Activated T-helper 9 cell treated with anti-CD3 and anti-CD28 coated beads, Interleukin-2, amount 50 U/mL, for 16 hours (primary cell): ENCODE results near the gene CCDC9B.

Source experiments
- DNase-seq: peaks from one replicate; pipeline ENCODE4 v3.0.0-alpha.2; 2020; ENCODE audit warnings: low read depth

CCDC9B gene

DNA sequence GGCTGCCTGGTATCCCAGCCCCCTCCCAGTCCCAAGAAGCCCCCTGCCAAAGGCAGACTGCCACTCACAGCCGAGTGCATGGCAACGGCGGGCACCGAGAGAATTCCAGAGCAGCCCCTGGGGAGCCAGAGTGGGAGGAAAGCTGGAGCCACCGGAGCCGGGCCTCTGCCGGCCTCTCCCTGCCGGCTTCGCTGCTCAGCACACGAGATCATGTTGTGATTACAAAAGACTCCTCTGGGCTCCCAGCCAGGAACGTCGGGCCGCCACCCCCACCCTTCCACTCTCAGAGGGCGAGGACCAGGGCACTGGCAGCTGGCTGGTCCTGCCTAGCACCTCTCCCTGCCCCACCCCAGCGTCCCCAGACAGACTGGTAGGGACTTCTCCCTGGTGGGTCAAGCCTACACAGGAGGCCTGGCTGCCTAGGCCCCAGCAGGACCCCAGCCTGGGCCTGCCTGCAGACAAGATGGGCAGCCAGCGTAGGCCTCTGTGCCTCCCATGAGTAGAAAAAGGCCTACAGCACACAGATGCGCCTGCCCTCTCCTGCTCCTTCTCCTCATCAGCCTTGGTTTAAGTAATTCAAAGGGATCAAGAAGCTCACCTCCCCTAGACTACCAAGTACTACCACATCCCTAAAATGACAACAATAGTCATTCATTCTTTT, at the start of gene CCDC9B:
Gene CCDC9B, minus strand, starts transcription at position 200 of the 661 bp plus-strand sequence. Its CDS starts 120 bp downstream, at position 80.
- no peak for DNase-seq

DNA sequence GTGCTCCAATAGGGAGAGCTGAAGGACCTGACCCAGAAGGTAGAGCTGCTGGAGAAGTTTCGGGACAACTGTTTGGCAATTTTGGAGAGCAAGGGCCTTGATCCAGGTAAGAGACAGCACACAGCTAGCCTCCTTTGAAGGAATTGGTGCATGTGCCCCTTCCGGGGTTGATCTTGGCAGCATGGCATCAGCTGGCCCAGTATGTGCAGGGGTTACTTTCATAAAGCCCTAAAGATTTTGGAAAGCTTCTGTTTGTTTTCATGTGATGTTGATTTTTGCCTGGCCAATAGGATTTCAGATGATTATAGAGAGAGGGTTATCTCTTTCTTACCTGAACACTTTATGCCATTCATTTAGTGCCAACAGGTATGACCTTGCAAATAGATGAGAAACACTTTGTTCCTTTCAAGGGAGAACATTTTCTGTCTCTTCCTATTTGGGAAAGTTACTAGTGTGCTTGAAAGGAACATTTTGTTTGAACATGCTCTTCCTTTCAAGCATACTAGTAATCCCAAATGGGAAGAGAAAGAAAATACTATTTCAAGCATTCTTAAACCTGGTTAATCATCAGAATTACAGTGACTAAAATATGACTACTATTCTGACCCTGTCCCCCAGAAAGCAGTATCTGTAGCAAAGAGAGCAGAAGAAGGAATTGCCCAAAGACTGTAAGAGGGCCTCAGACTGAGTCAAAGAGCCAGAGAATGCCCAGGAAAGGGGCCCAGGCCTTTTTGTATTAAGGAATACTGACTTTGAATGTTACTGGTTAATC, 49.3 kb upstream of the CCDC9B start:
- no peak for DNase-seq

GRCh38 chr15:40388941-40389823, 48.4 kb upstream of the CCDC9B start:
- DNase-seq = no peak

DNA sequence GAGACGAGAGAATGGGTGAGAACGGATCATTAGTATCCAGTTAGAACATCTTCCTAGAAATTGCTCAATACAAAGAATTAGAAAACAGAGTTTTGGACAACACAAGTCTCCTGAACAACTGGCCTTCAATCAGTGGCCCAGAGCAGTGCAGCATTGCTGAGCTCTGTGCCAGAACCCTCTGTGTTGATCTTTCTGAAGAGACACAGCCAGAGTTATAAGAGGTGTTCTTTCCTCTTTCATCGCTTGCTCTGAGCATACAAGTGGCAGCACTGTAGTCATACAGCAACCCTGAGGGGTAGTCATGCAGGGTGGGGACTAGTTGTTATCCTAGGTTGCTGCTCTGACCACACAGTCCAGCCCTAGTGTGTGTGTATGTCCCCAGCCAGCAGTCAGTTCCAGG, 45.7 kb upstream of the CCDC9B start:
- no peak for DNase-seq

GRCh38 chr15:40382580-40383456, 42.1 kb upstream of the CCDC9B start, which contains the start of gene KNSTRN:
Gene KNSTRN, plus strand, starts transcription at chr15:40382721. Its CDS starts 115 bp downstream, at chr15:40382836.
- peak; percentile 85 for DNase-seq

GRCh38 chr15:40381818-40382529, 41.2 kb upstream of the CCDC9B start:
- DNase-seq = no peak

DNA sequence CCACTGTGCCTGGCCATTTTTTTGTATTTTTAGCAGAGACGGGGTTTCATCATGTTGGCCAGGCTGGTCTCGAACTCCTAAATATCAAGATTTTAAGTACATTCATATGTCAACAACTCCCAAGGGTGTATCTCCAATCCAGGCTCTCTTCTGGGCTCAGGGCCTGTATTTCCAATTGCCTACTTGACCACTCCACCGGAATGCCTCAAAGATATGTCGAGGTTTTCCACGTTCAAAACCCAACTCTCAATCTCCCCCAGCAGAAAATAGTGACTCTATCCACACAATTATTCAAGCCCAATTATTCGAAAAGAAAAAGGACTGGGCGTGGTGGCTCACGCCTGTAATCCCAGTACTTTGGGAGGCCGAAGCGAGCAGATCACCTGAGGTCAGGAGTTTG, 39.9 kb upstream of the CCDC9B start:
- no peak for DNase-seq

DNA sequence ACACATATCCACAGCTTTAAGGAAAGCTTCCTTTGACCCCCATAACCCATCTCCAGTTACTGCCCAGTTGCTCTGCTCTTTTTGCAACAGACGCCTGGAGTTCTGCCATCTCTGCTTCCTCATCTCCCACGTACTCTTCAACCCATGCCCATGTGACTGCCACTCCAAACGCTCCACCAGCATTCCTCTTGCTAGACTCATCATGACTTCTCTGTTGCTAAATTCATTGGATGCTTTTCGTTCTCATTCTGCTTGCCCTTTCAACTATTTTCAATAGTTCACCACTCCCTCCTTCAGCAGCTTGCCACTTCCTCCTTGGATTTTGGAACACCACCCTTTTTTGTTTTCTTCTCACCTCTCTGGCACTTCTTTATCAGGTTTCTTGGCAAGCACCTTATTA, 39.1 kb upstream of the CCDC9B start:
- no peak for DNase-seq

DNA sequence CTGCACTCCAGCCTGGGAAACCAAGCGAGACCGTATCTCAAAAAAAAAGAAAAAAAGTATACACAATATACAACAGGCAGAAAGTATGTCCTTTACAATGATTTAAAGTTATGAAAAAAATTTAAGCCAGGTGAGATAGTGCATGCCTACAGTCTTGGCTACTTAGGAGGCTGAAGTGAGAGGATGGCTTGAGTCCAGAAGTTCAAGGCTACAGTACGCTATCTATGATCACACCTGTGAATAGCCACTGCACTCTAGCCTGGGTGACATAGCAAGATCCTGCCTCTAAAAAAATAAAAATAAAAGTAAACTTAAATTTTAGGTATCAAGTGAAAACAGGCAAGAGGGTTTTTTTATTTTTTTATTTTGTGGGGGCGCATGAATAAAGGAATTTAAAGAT, 38.6 kb upstream of the CCDC9B start:
- no peak for DNase-seq

DNA sequence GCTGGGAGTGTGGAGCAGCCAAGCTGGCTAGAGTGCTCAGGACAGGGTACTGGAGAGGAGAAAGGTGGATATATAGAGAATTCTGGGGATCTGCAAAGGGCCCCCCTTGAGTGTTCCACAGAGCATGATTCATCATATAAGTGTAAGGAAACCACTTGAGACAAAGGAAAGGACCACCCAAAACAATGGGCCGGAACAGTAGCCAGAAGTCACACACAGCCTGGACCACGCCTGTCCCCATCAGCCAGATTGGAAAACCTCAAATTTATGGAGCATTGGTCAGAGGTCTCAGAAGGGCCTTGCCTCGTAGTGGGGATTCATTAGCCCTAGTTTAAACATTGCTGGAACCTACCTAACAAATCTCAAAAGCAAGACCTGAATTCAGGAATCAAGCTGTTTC, 36.9 kb upstream of the CCDC9B start:
- no peak for DNase-seq

DNA sequence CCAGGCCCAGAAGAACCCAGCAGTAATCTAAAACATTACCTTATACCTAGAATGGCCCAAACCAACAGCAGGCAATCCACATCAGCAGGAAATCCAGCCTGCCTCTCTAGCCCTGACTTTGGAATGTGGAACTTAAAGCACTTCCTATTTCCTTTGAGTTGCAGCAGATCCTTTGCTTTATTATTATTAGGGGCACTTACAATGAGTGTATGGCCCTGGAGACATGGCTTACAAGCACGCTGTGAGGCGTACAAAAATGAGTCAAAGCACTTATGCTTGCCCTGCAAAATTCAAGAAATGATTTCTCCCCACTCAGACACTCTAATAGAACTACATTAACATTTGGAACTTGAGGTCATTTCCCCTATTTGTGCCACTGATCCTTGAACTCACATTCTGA, 32.2 kb upstream of the CCDC9B start:
- DNase-seq = no peak

DNA sequence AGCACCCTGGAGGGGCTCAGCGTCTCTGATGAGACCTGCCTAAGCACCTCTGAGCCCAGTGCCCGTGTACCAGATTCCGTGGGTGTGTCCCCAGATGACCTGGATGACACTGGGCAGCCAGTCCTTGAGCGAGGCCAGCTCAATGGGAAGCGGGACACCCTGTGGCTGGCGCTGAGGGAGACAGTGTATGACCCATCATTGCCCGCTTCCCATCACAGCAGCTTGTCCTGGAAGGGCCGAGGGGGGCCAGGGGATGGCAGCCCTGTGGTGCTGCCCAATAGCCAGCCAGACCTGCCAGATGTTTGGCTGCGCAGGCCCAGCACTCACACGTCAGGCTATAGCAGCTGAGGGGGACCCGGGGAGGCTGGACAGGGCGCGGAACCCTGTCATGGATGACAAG, 29.2 kb upstream of the CCDC9B start:
- DNase-seq = no peak

GRCh38 chr15:40369474-40369869, 28.7 kb upstream of the CCDC9B start:
- DNase-seq = no peak

DNA sequence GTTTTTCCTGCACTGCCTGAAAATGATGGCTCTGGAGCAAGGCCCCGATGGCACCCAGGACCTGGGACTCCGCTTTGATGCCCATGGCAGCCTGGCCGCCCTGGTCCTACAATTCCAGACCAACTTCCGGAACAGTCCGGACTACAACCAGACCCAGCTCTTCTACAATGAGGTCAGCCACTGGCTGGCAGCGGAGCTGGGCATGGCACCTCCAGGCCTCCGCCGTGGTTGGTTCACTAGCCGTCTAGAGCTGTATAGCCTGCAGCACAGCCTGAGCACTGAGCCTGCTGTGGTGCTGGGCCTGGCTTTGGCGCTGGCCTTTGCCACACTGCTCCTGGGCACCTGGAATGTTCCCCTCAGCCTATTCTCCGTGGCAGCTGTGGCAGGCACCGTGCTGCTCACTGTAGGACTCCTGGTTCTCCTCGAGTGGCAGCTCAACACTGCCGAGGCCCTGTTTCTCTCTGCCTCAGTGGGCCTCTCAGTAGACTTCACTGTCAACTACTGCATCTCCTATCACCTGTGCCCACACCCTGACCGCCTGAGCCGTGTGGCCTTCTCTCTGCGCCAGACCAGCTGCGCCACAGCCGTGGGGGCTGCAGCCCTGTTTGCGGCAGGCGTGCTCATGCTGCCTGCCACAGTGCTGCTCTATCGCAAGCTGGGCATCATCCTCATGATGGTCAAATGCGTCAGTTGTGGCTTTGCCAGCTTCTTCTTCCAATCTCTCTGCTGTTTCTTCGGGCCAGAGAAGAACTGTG, 28.2 kb upstream of the CCDC9B start:
- no peak for DNase-seq

GRCh38 chr15:40367686-40368611, 27.2 kb upstream of the CCDC9B start:
- peak; percentile 76 for DNase-seq

DNA sequence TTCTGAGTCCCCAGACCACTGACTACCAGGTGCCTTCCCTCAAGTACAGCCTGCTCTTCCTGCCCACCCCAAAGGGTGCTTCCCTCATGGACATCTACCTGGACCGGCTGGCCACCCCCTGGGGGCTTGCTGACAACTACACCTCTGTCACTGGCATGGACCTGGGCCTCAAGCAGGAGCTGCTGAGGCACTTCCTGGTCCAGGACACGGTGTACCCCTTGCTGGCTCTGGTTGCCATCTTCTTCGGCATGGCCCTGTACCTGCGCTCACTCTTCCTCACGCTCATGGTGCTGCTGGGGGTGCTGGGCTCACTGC, 26.6 kb upstream of the CCDC9B start:
- DNase-seq = no peak

GRCh38 chr15:40366457-40367370, 26.0 kb upstream of the CCDC9B start:
- DNase-seq = no peak
